GM21786 (cell line): ENCODE data around the gene KCNQ5.
A peak's percentile ranks its signal among the peaks of the same experiment; 100 is the strongest.

Experiments used
- ATAC-seq: cut with Tn5 transposase; IDR thresholded peaks from one replicate; pipeline ENCODE4 v1.9.1; 2021; ENCODE audit not compliant: unreplicated experiment

Gene KCNQ5

DNA sequence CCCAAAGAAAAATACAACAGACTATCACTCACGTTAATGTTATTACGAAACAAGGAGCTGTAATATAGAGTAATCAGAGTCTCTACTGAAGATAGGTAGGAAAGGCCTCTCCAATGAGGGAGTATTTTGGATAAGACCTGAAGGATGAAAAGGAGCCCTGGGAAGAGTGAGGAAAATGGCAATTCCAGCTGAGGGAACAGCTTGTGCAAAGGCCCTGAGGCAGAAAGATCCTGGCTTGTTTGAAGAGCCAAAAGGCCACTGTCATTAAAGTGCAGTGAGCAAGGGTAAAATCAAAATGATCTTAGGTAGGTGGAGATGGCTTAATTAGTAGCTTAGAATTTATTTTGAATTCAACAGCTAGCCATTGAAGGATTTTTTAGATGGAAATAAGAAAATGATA is 464.9 kb downstream of the KCNQ5 start:
- no peak for ATAC-seq

DNA sequence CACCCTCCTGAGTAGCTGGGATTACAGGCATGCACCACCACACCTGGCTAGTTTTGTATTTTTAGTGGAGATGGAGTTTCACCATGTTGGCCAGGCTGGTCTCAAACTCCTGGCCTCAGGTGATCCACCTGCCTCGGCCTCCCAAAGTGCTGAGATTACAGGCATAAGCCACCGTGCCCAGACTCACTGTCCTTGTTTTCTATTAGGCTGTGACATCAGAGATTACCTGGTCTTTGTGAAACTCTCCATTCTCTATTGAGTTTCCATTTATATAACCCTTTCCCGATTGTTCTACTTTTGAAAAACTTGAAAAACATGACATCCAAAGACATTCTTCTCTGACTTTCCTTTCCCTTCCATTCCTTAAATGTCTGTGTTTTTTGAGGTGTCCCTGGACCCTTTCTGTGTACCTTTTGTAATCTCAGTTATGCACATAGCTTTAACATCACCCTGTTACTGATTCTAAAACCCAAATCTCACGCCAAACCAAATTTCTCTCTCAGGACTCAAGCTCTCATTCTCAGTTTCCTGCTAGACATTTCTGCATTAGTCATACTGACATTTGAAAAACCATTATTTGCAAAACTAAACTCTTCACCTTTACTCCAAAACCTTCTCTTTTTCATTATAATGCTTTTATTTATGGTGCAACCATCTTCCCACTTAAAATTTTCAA is 466.4 kb downstream of the KCNQ5 start:
- peak; percentile 80 for ATAC-seq

GRCh38 chr6:73104921-73105320 is 483.1 kb downstream of the KCNQ5 start:
- no peak for ATAC-seq

- no peak for ATAC-seq
These were observed 485.2 kb downstream of the KCNQ5 start for GRCh38 chr6:73107016-73107415.

DNA sequence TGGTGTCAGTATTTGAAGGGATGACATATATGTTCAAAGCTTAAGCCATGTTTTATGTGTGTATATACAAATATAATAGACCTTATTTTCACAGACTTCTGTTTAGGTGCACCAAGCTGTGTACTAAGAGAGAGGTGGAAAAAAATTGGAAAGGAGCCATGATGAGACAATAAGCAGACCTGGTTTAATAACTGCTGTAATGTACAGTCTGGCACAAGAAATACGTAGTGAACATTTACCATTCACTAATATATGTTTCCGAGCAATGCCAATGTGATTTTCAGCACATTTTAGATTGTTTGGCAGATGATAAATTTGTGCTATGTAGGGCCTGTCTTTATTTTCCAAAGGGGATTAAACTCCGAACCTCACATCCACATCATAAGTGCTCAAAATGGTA is 487.1 kb downstream of the KCNQ5 start:
- no peak for ATAC-seq

DNA sequence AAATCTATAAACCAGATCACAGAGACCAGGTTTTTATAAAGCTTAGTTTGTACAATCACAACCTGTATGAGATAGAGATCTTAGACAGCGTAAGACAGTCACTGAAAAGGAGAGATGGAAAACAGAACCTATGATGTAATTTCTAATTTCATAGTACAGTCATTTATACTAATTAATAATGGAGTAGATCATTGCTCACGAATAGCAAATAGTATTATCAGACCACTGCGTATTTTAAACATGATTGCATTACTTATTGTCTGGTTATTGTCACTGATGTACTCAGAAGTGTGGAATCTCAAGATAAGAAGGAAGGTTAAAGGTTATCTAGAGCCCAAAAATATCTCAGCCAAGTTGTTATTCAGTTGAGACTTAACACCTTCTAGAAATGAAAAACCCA is 487.8 kb downstream of the KCNQ5 start:
- no peak for ATAC-seq

- no peak for ATAC-seq
These were observed 494.5 kb downstream of the KCNQ5 start for GRCh38 chr6:73116330-73116729.

- ATAC-seq, result no peak
These were observed 499.6 kb downstream of the KCNQ5 start for GRCh38 chr6:73121421-73121993.

GRCh38 chr6:73123632-73124329 is 501.9 kb downstream of the KCNQ5 start:
- ATAC-seq, result peak; percentile 91

- peak; percentile 95 for ATAC-seq
These were observed 508.0 kb downstream of the KCNQ5 start for GRCh38 chr6:73129653-73130443.

DNA sequence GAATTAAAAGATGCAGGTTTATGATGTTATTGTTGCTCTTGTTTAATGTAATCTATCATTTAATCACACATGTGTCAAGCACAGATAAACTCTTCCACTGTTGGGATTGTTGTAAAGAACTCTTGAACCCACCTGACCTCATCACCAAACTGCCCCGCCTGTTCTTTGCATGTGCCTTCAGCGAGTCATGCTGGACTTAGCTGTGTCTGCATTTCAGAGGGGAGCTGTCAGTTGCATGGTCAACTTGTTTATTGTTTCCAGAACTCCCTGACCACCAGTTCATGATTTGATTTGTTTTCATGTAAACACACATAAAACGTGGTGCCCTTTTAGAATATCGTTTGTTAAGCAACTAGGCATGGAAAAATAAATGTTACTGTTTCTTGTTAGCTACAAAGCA is 509.8 kb downstream of the KCNQ5 start:
- no peak for ATAC-seq

- ATAC-seq, result no peak
These were observed 512.7 kb downstream of the KCNQ5 start for GRCh38 chr6:73134588-73134987.

- no peak for ATAC-seq
These were observed 518.0 kb downstream of the KCNQ5 start for GRCh38 chr6:73139681-73140383.

GRCh38 chr6:73143551-73143950 is 521.7 kb downstream of the KCNQ5 start:
- ATAC-seq, result no peak

GRCh38 chr6:73144516-73144915 is 522.7 kb downstream of the KCNQ5 start:
- no peak for ATAC-seq

DNA sequence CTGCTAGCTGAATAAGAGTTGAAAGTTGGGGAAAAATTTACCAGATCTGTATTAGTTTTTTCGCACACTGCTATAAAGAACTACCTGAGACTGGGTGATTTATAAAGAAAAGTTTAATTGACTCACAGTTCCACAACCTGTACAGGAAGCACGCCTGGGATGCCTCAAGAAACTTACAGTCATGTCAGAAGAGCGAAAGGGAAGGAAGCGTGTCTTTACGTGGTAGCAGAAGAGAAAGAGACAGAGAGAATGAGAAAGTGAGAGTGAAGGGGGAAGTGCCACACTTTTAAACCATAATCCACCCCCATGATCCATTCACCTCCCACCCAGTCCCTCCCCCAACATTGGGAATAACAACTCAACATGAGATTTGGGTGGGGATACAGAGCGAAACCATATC is 523.8 kb downstream of the KCNQ5 start:
- peak; percentile 55 for ATAC-seq

- no peak for ATAC-seq
These were observed 529.9 kb downstream of the KCNQ5 start for GRCh38 chr6:73151732-73152131.

DNA sequence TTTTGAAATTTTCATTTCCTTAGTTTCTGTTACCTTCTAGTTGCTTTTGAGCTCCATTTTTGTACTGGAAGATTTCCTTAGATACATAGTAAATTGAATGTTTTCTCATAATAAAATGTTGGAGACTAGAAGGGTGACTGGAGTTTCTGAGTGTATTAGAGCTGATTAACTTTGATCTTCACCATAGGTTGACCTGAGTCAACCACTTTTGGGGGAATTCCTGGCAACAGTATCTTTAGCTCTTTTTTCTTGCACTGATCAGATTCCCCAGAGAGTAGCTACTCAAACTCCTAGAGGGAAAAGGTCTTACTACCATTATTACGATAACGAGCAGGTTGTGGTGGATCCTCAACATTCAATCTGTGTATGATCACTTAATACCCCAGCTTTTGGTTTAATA is 530.7 kb downstream of the KCNQ5 start:
- no peak for ATAC-seq

DNA sequence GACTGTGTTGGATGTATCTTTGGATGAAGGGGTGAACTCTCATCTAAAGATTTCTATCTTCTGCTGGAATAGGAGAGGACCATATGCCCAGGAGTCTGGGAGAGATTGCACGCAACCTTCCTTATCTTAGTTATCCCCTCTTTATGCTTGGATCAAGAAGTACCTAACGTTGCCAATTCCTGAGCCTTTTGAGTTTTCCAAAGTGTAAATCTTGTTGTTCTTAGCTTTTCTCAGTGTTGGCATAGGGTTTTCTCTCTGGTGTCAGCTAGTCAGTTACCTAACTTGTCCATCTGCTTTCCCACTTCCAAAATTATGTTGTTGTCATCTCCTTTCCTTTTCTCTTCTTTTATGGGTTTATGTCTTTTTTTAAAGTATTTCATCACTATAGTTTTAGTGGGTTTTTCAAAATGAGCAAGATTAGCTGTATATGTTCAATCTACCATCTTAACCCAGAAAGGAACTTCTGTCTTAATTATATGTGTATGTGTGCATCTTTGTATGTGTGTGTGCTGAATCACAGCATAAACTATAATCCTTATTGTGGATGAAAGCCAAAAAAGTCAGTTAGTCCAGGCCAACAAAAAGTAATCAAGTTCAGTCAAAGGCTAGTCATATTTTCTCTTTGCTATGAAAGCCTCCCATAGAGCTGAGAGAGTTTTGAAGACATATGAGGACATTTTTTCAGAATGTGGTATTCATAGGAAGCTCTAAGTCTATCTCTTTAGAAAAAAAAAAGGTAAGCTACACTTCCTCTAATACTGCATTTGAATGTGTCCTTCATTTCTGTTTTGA is 531.3 kb downstream of the KCNQ5 start:
- ATAC-seq, result no peak
